A549 (cell line): ENCODE results near the gene MARCHF9.

Source experiments
- EP300 ChIP-seq, 2 experiments: fragments of >200 bp; sonication (Bioruptor Twin); formaldehyde crosslinking; IDR thresholded peaks; 2 replicates in 1 of 2; 3 replicates in 1 of 2; pipeline ENCODE4 v1.6.1; 2016 to 2017
- HDAC2 ChIP-seq: fragments of 200-600 bp; sonication (generic); IDR thresholded peaks from 2 replicates; pipeline ENCODE4 v1.6.1; 2016
- KDM1A ChIP-seq: fragments of 200-600 bp; sonication (generic); IDR thresholded peaks from 2 replicates; pipeline ENCODE4 v1.6.1; 2016; ENCODE audit warnings: low read depth, mild to moderate bottlenecking
- KDM5A ChIP-seq: fragments of 200-600 bp; sonication (generic); IDR thresholded peaks from 2 replicates; pipeline ENCODE4 v1.6.1; 2016; ENCODE audit warnings: antibody characterized with exemption, mild to moderate bottlenecking
- MAFK ChIP-seq: fragments of 450-650 bp; IDR thresholded peaks from 2 replicates; pipeline ENCODE4 v1.6.1; 2014; ENCODE audit not compliant: partially characterized antibody
- MAX ChIP-seq: IDR thresholded peaks from 2 replicates; pipeline ENCODE4 v1.6.1; 2012
- NFE2L2 ChIP-seq: fragments of 150-350 bp; conservative IDR thresholded peaks from 2 replicates; pipeline ENCODE4 v1.6.1; 2014; ENCODE audit warnings: low read length
- POLR2A ChIP-seq: IDR thresholded peaks from 2 replicates; pipeline ENCODE4 v1.6.1; 2012; ENCODE audit warnings: mild to moderate bottlenecking, low read length
- RAD21 ChIP-seq, 2 experiments: fragments of >200 bp in 1 of 2; sonication (Bioruptor Twin) in 1 of 2; formaldehyde crosslinking in 1 of 2; IDR thresholded peaks in 1 of 2; conservative IDR thresholded peaks in 1 of 2; 2 replicates in 1 of 2; 3 replicates in 1 of 2; pipeline ENCODE4 v1.6.1; 2012 to 2018; ENCODE audit warnings: inconsistent platforms in 1 of 2
- RNF2 ChIP-seq: fragments of 200-600 bp; sonication (generic); IDR thresholded peaks from 2 replicates; pipeline ENCODE4 v1.6.1; 2016; ENCODE audit warnings: low read depth, mild to moderate bottlenecking, antibody characterized with exemption, moderate library complexity, borderline replicate concordance
- TF ChIP-seq, protein P1 (sequence below): fragments of >200 bp; sonication (Bioruptor Twin); formaldehyde crosslinking; IDR thresholded peaks from 3 replicates; pipeline ENCODE4 v1.5.1; 2016

- TF ChIP-seq KDM1A (no peak), MAX (no peak), MAFK (no peak), EP300 (IDR thresholded peaks at IDR 0.05) (no peak), RAD21 (conservative IDR thresholded peaks at IDR 0.05 in 1 of 2, IDR thresholded peaks at IDR 0.05 in 1 of 2) (no peak), KDM5A (no peak), POLR2A (no peak), HDAC2 (no peak), NFE2L2 (no peak), RNF2 (no peak)
- TF ChIP-seq, protein P1, sequence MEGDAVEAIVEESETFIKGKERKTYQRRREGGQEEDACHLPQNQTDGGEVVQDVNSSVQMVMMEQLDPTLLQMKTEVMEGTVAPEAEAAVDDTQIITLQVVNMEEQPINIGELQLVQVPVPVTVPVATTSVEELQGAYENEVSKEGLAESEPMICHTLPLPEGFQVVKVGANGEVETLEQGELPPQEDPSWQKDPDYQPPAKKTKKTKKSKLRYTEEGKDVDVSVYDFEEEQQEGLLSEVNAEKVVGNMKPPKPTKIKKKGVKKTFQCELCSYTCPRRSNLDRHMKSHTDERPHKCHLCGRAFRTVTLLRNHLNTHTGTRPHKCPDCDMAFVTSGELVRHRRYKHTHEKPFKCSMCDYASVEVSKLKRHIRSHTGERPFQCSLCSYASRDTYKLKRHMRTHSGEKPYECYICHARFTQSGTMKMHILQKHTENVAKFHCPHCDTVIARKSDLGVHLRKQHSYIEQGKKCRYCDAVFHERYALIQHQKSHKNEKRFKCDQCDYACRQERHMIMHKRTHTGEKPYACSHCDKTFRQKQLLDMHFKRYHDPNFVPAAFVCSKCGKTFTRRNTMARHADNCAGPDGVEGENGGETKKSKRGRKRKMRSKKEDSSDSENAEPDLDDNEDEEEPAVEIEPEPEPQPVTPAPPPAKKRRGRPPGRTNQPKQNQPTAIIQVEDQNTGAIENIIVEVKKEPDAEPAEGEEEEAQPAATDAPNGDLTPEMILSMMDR = peak; percentile 61
Observed at GRCh38 chr12:57759360-57759980, 4.6 kb downstream of the MARCHF9 start.
